GM19468 (cell line): ENCODE measurements around the gene B4GALNT3.
"Not testable (repeated sequence)": the region's sequence is repeated elsewhere in the genome, so short reads cannot be mapped to it uniquely, and the experiment has no call there.

Experiments used
- ATAC-seq: cut with Tn5 transposase; IDR thresholded peaks from one replicate; pipeline ENCODE4 v1.9.1; 2021; ENCODE audit warnings: mild to moderate bottlenecking, moderate library complexity, moderate number of reproducible peaks; ENCODE audit not compliant: unreplicated experiment; ENCODE audit errors: extremely low read depth

B4GALNT3 gene

GRCh38 chr12:459430-460258 is at the start of gene B4GALNT3:
Gene B4GALNT3, plus strand, starts transcription at chr12:459939. Its CDS starts 438 bp downstream, at chr12:460377.
- ATAC-seq, result no peak

DNA sequence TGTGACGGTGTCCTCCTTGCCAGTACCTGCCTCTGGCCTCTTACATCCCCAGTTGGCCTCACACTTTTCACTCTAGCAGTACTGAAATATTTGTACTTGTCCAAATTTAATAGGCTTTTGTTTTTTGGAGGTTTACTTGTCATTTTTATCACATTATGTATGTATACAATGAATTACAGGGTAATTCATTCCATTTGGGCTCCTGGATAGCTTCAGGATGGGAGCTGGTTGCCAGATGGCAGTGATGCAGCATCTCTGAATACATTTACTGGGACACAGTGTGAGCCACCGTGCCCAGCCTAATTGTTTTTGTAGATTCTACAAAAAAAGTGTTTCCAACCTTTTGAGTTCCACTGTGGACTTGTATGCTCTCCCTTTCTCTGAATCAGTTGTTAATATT is 44.9 kb upstream of the B4GALNT3 start:
- no peak for ATAC-seq

DNA sequence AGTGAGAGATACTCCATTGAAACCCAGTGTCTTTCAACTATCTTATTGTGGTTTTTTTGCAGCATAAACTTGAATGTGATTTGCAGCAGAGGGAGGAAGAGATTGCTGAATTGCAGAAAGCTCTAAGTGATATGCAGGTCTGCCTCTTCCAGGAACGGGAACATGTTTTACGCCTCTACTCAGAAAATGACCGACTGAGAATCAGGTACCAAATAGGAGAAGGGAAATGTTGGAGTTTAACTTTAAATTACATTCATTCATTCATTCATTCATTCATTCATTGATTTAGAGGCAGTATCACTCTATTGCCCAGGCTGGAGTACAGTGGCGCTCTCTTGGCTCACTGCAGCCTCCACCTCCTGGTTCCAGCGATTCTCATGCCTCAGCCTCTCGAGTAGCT is 41.3 kb upstream of the B4GALNT3 start:
- no peak for ATAC-seq

- no peak for ATAC-seq
Measured at GRCh38 chr12:422526-422925, 37.2 kb upstream of the B4GALNT3 start.

DNA sequence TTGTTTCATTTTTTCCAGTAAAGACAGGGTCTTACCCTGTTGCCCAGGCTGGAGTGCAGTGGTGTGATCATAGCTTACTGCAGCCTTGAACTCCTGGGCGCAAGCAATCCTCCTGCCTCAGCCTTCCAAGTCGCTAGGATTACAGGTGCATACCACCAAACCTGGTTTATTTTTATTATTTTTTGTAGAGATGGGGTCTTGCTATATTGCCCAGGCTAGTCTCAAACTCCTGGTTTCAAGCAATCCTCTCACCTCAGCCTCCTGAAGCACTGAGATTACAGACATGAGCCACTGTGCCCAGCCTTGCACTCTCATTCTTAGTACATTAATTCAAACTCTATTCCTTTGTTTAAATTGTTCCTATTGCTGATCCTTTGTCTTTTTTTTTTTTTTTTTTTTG is 24.0 kb upstream of the B4GALNT3 start:
- not testable (repeated sequence) for ATAC-seq

GRCh38 chr12:442235-442884 is 17.4 kb upstream of the B4GALNT3 start:
- ATAC-seq, result no peak

GRCh38 chr12:447141-447540 is 12.6 kb upstream of the B4GALNT3 start:
- no peak for ATAC-seq

- ATAC-seq, result no peak
Measured at GRCh38 chr12:449203-449602, 10.5 kb upstream of the B4GALNT3 start.

GRCh38 chr12:450438-450837 is 9.3 kb upstream of the B4GALNT3 start:
- ATAC-seq, result no peak

DNA sequence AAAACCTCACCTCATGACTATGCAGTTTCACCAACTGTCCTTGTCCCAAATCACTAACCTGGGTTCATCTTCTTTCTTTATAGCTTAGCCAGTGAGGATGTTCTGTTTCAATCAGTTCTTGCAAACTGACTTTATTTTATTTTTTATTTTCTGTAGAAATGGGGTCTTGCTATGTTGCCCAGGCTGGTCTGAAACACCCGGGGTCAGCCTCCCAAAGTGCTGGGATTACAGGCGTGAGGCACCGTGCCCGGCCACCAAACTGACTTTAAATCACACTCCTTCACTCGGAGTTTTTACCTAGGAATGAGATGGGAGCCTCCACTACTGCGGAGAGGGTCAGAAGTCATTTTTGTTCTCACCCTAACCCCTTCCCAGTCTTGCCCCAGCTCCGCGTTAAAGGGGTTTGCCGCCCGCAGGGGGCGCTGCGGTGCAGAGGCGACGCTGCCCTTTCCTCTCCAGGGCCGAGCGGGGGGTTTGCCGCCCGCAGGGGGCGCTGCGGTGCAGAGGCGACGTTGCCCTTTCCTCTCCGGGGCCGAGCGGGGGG is 7.0 kb upstream of the B4GALNT3 start:
- no peak for ATAC-seq

- no peak for ATAC-seq
Measured at GRCh38 chr12:454833-455232, 4.9 kb upstream of the B4GALNT3 start.

- no peak for ATAC-seq
Measured at GRCh38 chr12:455821-456220, 3.9 kb upstream of the B4GALNT3 start.

GRCh38 chr12:457676-458075 is 2.1 kb upstream of the B4GALNT3 start:
- ATAC-seq, result no peak

DNA sequence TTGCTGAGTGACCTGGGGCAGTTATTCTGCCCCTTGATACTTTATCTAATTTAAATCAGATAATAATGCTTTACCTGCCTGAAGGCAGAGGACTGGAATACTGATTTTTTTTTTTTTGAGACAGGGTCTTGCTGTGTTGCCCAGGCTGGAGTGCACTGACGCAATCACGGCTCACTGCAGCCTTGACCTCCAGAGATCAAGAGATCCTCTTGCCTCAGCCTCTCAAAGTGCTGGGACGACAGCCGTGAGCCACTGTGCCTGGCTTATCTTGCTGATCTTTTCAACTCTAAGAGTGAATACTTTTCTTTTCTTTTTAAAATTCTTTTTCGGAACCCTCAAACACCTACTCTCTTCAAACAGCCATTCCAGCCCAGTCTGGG is 699 bp upstream of the B4GALNT3 start:
- no peak for ATAC-seq

- ATAC-seq, result no peak
Measured at GRCh38 chr12:460261-461230, 807 bp downstream of the B4GALNT3 start.

- ATAC-seq, result no peak
Measured at GRCh38 chr12:461425-461824, 1.7 kb downstream of the B4GALNT3 start.

DNA sequence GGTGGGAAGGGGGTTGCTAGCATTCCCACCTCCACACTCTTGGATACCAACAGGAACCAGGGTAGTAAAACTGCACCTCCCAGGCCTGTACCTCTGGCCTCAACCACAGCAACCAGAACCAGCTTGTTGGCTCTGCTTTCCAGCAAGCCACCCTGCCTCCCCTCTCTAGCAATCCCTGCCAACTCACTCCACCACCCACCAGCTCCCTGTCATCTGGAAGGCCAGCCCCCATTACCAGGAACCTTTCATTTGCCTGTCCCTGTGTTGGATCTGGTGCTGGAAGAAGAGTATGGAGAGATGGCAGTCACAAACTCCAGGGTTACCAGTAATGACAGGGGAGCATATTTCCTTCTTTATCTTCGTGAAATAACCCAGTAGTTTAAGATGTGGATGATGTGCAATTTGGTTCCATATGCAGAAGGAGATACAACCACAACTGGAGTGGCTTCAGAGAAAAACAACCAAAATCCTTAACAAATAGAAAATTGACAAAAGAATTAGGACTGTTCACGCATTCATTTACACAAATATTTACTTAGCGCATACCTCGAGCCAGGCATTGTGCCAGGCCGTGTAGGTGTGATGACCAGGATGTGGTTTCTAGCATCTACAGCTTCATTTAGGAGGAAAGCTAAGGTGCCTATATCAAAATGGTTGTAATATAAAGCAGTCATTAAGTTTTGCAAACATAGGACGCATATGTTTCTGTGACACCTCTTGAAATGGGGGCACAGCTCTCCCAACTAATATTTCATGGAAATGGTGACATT is 3.4 kb downstream of the B4GALNT3 start:
- ATAC-seq, result no peak

- ATAC-seq, result no peak
Measured at GRCh38 chr12:464484-465267, 4.9 kb downstream of the B4GALNT3 start.

DNA sequence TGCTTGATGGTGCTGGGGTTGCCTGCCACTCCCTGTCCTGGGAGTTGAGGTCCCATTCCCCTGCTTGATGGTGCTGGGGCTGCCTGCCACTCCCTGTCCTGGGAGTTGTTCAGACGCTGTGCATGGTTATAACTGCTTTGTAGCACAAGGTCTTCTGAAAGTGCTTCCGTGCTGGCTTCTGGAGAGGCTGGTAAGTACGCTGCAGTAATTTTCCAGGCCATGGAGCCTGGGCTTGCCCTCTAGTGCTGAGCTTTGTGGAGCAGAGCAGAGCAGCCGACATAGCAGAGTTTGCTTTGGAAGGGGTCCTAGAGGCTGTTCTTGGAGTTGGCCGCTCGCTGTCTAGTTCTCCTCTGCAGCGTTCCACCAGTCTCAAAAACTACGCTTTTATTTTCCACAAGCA is 6.3 kb downstream of the B4GALNT3 start:
- ATAC-seq, result no peak
